ENCODE results near the gene SFI1.

Gene SFI1

DNA sequence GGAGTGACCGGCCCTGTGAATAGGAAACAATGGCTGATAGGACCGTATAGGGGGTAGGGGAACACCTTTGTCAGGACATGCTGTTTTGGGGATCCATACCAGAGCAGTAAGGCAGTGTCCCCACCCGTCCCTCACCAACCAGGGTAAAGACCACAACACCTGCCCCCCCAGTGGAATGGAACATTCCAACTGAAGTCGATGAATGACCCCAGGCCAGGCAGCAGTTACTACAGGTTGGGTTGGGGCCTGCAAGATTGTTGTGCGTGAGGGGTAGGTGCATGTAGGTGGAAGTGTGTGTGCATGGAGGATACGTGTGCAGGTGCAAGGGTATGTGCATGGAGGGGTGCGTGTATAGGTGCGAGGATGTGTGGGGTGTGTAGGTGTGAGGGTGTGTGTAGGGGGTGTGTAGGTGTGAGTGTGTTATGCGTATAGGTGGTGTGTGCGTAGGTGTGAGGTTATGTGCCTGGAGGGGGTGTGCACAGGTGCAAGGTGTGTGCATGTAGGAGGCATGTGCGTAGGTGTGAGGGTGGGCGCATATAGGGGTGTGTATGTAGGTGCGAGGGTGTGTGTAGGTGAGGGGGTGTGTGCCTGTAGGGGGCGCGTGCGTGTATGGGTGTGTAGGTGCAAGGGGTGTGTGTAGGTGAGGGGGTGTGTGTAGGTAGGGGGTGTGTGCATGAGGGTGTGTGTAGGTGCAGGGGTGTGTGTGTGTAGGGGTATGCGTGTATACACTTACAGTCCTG, 132.8 kb downstream of the SFI1 start:
- in situ Hi-C loops (cut with MboI; ENCODE audit: low pct_unique_long_range_greater_than_20kb, low sequenced_read_pairs, unreplicated experiment), result no loop called here
- TF ChIP-seq, protein P1, sequence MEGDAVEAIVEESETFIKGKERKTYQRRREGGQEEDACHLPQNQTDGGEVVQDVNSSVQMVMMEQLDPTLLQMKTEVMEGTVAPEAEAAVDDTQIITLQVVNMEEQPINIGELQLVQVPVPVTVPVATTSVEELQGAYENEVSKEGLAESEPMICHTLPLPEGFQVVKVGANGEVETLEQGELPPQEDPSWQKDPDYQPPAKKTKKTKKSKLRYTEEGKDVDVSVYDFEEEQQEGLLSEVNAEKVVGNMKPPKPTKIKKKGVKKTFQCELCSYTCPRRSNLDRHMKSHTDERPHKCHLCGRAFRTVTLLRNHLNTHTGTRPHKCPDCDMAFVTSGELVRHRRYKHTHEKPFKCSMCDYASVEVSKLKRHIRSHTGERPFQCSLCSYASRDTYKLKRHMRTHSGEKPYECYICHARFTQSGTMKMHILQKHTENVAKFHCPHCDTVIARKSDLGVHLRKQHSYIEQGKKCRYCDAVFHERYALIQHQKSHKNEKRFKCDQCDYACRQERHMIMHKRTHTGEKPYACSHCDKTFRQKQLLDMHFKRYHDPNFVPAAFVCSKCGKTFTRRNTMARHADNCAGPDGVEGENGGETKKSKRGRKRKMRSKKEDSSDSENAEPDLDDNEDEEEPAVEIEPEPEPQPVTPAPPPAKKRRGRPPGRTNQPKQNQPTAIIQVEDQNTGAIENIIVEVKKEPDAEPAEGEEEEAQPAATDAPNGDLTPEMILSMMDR (IDR thresholded peaks at IDR 0.05; ENCODE audit: extremely low read depth, insufficient read depth, missing control alignments), result no peak
- DNase-seq (ENCODE audit: low spot score), result no peak

DNA sequence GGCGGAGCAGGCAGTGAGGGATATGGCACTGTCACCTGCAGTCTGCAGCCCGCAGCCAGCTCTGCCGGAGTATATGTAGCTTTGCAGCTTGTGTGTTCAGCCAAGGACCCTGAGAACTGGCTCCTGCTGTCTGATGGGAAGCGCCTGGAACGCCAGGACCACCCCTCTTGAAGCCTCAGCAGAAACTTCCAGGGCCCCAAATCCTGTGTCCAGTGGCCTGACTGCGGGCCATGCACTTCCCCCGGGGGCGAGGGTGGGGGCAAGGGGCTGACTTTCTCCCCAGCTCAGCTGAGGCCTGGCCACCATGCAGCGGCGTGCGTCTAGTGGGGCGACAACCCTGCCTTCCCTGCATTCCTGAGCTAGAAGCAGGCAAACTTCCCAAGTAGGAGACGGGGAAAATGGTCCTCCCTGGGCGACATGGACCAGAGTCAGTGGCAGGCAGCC, 133.4 kb downstream of the SFI1 start:
- TF ChIP-seq, protein P1 (IDR thresholded peaks at IDR 0.05; ENCODE audit: extremely low read depth, insufficient read depth, missing control alignments), result no peak
- in situ Hi-C loops (cut with MboI; ENCODE audit: low pct_unique_long_range_greater_than_20kb, low sequenced_read_pairs, unreplicated experiment), result no loop called here
- DNase-seq (ENCODE audit: low spot score), result no peak

DNA sequence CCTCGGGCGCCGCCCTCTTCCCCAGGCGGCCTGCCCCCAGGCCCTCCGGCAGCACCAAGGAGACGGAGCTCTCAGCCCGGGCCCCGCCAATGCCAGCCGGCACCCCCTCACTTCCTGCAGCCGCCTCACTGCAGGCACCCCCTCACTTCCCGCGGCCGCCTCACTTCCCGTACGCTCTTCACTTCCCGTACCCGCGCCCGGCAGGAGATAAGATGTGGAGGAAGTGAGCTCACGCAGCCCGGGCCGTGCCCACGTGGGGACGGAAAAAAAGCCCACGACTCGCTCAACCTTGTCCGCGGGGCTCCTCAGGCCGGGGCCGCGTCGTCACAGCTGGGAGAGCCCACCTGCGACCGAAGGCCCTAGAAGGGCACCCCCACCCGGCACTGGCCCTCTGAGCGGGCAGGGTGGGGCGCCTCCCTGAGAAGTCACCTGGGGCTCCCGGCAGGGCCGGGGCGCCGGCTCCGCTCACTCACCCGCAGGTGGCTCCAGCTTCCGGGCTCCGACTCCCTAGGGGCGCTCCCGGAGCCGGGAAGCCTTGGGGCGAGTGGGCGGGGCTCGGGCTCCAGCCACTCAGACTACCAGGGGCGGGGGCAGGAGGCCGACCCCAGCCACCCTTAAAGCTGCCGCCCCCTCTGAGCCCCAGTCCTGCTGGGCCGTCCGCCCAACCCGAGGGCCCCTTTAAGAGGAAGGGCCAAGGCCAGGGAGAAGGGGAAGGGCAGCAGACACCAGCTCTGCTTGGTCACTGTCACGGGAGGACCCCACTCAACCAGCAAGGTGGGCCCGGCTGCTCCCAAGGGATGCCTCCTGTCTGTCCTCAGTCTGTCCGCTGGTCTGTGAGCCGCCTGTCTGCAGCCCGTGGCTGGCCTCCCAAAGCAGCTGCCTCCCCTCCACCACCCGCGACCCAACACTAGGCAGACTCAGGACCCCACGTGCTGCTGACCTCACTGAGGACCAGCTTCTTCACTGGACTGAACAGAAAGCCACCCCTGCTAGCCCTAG, 134.3 kb downstream of the SFI1 start:
- in situ Hi-C loops (cut with MboI; ENCODE audit: low pct_unique_long_range_greater_than_20kb, low sequenced_read_pairs, unreplicated experiment), result no loop called here
- DNase-seq (ENCODE audit: low spot score), result peak; percentile 86

DNA sequence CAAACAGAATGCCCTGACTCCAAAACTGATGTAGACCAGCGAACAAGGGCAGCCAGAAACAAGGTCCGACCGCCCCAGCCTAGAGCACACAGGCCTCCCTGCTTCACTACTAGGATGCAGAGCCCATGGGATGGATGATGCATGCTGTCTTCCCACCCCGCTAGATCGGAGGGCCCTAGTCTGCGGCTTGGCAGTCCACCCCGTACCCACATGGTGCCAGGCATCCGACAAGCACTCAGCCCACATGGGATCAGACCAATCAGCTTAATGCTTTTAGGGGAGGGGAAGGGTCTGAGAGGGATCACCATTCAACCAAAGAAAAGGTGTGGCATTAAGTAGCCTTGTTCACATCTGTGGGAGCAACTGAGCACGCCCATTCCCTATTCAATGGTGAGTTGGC, 135.1 kb downstream of the SFI1 start:
- in situ Hi-C loops (cut with MboI; ENCODE audit: low pct_unique_long_range_greater_than_20kb, low sequenced_read_pairs, unreplicated experiment), result no loop called here
- DNase-seq (ENCODE audit: low spot score), result peak; percentile 9

More for the DNA sequence above, 134.3 kb downstream of the SFI1 start:
- TF ChIP-seq, protein P1 (IDR thresholded peaks at IDR 0.05; ENCODE audit: extremely low read depth, insufficient read depth, missing control alignments), result no peak

DNA sequence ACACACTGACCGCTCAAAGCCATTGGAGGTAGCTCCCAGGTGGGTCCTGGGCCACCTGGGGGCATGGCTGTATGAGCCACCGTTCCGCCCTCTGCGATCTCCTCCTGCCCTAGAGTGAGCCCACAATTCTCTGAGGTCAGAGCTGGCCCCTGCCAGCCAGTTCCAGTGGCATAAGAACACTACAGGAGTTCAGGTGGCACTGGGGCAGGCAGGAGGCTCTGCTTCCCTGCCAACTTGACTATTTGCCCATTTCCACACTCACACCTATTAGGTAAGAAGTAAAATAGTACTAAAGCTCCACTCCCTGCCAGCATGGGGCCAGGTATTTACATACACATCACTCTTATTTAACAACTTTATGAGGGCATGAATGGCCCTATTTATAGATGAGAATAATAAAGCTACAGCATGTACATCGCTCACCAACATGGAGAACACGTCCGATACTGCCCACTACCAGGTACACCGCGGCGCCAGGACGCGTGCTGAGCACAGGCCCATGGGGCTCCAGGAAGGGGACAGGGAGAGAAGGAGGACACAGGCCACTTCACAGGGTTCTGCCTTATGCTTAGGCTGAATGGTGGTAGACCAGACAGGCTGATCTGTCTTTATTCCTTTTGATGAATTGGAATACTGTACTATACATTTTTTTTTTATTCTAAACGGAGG, 139.4 kb downstream of the SFI1 start:
- in situ Hi-C loops (cut with MboI; ENCODE audit: low pct_unique_long_range_greater_than_20kb, low sequenced_read_pairs, unreplicated experiment), result no loop called here
- DNase-seq (ENCODE audit: low spot score), result no peak
- TF ChIP-seq, protein P1 (IDR thresholded peaks at IDR 0.05; ENCODE audit: extremely low read depth, insufficient read depth, missing control alignments), result no peak

More for the DNA sequence above, 135.1 kb downstream of the SFI1 start:
- TF ChIP-seq, protein P1 (IDR thresholded peaks at IDR 0.05; ENCODE audit: extremely low read depth, insufficient read depth, missing control alignments), result no peak

DNA sequence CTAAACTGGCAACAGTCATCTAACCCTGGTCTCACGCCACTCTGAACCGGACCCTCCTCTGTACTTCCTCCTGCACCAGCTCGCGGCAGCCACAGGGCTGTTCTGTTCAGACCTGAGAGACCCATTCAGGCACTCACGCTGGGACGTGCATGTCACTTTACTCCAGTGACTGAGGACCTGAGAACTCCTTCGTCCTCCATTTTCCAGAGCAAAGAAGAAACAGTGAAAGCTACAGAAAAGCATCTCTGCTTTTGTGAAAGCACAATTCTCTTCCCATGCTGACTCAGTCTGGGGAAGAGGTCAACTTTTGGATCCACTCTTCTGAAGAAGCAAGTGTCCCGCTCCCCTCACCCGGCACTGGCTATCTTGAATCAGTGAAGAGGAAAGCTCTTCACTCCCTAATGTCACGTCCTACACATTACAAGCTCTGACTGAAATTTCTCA, 141.1 kb downstream of the SFI1 start:
- DNase-seq (ENCODE audit: low spot score), result peak; percentile 63
- in situ Hi-C loops (cut with MboI; ENCODE audit: low pct_unique_long_range_greater_than_20kb, low sequenced_read_pairs, unreplicated experiment), result no loop called here
- TF ChIP-seq, protein P1 (IDR thresholded peaks at IDR 0.05; ENCODE audit: extremely low read depth, insufficient read depth, missing control alignments), result peak; percentile 20

Data from GM13977 (cell line).